AG04449 (cell line): ENCODE data around the gene HIPK2.

Experiments used
- CTCF ChIA-PET: fragments of 350-600 bp; formaldehyde crosslinking; extraction: SDS; loops from one replicate; lab custom pipeline; 2021; ENCODE audit warnings: antibody characterized with exemption; lab: Yijun Ruan, JAX
- POLR2A ChIA-PET: fragments of 400-600, 350-600 bp; formaldehyde crosslinking; extraction: SDS; loops from one replicate; lab custom pipeline; 2020; ENCODE audit warnings: antibody characterized with exemption, inconsistent platforms; lab: Yijun Ruan, JAX
- DNase-seq: peaks from one replicate; pipeline ENCODE4 v3.0.0-alpha.2; 2010; ENCODE audit warnings: low read depth, low spot score
- H3K4me3 ChIP-seq: 2 replicates; pipeline ENCODE4 v1.5.1; 2011; ENCODE audit warnings: low read depth, mild to moderate bottlenecking, control low read depth, low read length
- TF ChIP-seq, protein P1 (sequence below): IDR thresholded peaks from one replicate; pipeline ENCODE4 v1.5.1; 2011; ENCODE audit warnings: mild to moderate bottlenecking, moderate library complexity, low read length, control low read depth, inconsistent platforms; ENCODE audit not compliant: insufficient read depth; ENCODE audit errors: missing control alignments

Gene HIPK2

DNA sequence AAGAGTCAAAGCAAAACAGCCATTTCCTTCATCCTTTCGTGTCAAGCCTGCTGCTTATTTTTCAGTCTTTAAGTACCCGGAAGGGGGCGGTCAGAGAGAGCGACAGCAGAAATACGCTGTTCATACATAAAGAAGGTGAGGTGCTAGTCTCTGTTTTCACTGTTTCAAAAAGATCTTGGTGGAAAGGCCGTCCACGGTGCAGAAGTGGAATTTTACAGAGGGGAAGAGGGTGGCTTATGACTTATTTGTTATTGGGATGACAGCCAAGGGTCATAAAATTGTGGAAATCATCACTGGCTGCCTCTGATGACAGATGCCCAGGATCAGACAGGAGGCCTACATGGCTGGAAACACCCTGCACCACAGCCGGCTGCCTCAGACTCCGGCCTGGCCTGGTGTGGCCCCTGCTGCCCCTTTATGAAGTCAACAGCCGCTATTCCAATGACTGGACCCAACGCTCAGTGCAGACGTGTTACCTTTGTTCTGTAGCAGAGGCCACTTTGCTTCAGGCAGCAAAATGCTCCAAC is 57.0 kb downstream of the HIPK2 start:
- ChIA-PET CTCF (interaction anchor here (1.2 kb wide), 2 partner anchors 102 to 282 kb away, joined by 3 to 4 read pairs; no protein-coding TSS in a partner anchor), POLR2A (no interaction called here)
- H3K4me3 ChIP-seq = no peak overlapping the region
- no peak for DNase-seq
- TF ChIP-seq, protein P1, sequence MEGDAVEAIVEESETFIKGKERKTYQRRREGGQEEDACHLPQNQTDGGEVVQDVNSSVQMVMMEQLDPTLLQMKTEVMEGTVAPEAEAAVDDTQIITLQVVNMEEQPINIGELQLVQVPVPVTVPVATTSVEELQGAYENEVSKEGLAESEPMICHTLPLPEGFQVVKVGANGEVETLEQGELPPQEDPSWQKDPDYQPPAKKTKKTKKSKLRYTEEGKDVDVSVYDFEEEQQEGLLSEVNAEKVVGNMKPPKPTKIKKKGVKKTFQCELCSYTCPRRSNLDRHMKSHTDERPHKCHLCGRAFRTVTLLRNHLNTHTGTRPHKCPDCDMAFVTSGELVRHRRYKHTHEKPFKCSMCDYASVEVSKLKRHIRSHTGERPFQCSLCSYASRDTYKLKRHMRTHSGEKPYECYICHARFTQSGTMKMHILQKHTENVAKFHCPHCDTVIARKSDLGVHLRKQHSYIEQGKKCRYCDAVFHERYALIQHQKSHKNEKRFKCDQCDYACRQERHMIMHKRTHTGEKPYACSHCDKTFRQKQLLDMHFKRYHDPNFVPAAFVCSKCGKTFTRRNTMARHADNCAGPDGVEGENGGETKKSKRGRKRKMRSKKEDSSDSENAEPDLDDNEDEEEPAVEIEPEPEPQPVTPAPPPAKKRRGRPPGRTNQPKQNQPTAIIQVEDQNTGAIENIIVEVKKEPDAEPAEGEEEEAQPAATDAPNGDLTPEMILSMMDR = no peak

DNA sequence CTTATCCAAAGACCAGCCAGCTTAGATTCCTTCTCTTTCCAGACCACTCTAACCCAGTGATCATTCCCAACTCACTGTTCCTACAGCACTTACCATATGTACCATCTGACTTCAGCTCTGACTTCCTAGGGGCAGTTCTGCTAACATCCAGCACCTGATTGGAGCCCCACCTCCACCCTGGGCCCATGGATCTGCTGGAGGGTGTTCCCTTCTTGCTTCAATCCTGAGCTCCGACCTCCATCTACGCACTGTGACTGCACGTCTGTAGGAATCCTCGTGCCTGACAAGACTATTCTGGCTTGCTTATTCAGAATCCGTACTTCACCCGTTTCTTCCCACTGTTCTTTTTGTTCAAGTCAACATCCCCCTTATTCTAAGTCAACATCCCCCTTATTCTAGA is 57.6 kb downstream of the HIPK2 start:
- no peak overlapping the region for H3K4me3 ChIP-seq
- ChIA-PET POLR2A (no interaction called here), CTCF (no interaction called here)
- DNase-seq = no peak
- TF ChIP-seq, protein P1 = no peak

DNA sequence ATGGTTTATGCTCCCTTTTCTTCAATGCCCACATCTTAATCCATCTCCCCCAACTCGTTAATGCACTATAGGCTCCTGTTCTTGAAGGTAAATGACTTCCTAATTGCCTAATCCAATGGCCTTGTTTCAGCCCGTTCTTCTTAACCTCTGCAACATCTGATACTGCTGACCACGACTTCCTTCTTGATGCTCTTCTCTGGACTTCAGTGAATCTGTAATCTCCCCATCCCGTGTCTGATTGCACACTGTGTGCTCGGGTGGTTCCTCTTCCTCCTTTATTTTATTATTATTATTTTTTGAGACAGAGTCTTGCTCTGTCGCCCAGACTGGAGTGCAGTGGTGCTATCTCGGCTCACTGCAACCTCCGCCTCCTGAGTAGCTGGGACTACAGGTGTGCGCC is 58.9 kb downstream of the HIPK2 start:
- CTCF ChIA-PET = no interaction called here
- H3K4me3 ChIP-seq = no peak overlapping the region
- TF ChIP-seq, protein P1 = no peak
- POLR2A ChIA-PET = no interaction called here
- no peak for DNase-seq

DNA sequence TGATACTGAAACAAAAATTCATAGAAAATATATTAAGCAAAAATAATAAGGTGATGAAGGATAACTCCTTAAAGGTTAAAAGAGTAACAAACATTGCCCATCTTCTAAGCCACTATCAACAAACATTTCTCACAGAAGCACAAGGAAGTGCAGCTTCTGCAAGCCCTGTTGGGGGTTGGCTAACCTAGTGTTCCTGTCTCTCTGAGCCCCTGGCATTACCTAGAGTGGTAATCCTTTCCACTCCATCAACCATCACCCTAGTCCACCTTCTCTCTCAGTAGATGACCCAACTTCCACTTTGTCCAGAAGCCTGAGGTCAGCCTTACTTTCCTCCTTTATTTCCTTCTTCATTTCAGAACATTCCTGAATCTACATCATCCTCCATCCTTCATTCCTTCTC is 59.7 kb downstream of the HIPK2 start:
- ChIA-PET POLR2A (no interaction called here), CTCF (no interaction called here)
- no peak for DNase-seq
- H3K4me3 ChIP-seq = no peak overlapping the region
- TF ChIP-seq, protein P1 = no peak

GRCh38 chr7:139716156-139716942 is 61.4 kb downstream of the HIPK2 start:
- TF ChIP-seq, protein P1 = no peak
- POLR2A ChIA-PET = no interaction called here

GRCh38 chr7:139715194-139715815 is 62.5 kb downstream of the HIPK2 start:
- ChIA-PET CTCF (interaction anchor here (0.9 kb wide), 1 partner anchor 288 kb away, joined by 3 read pairs; no protein-coding TSS in a partner anchor), POLR2A (no interaction called here)
- TF ChIP-seq, protein P1 = no peak
- no peak overlapping the region for H3K4me3 ChIP-seq
- no peak for DNase-seq

More at GRCh38 chr7:139716156-139716942, 61.4 kb downstream of the HIPK2 start:
- CTCF ChIA-PET = no interaction called here
- no peak for DNase-seq
- no peak overlapping the region for H3K4me3 ChIP-seq
